GM23248 (cell line): Measurements from ENCODE around the gene SAFB2. TPM values are rescaled to one million over a fixed set of nuclear protein-coding genes. Genes with fewer than 3 reads are reported as not detected.

Experiments
- DNase-seq: peaks from one replicate; pipeline ENCODE4 v3.0.0-alpha.2; 2015
- H2AFZ ChIP-seq: fragments of 200-600 bp; sonication (generic); 2 replicates; pipeline ENCODE4 v1.6.1; 2016; ENCODE audit warnings: antibody characterized with exemption
- H3F3A ChIP-seq: fragments of 200-600 bp; sonication (generic); 2 replicates; pipeline ENCODE4 v1.6.1; 2016; ENCODE audit warnings: mild to moderate bottlenecking, antibody characterized with exemption, mixed run types; ENCODE audit not compliant: insufficient read depth
- H3K27ac ChIP-seq: fragments of 200-600 bp; sonication (generic); 2 replicates; pipeline ENCODE4 v1.5.1; 2016; ENCODE audit warnings: mild to moderate bottlenecking
- H3K27me3 ChIP-seq: fragments of 200-600 bp; sonication (generic); replicated peaks from 2 replicates; pipeline ENCODE4 v1.6.1; 2016; ENCODE audit warnings: mild to moderate bottlenecking; ENCODE audit not compliant: insufficient read depth
- H3K36me3 ChIP-seq: fragments of 200-600 bp; sonication (generic); 2 replicates; pipeline ENCODE4 v1.6.1; 2016; ENCODE audit warnings: low read depth, mild to moderate bottlenecking
- H3K4me1 ChIP-seq: fragments of 200-600 bp; sonication (generic); 2 replicates; pipeline ENCODE4 v1.6.1; 2016; ENCODE audit warnings: mild to moderate bottlenecking; ENCODE audit not compliant: insufficient read depth
- H3K4me2 ChIP-seq: fragments of 200-600 bp; sonication (generic); one replicate; pipeline ENCODE4 v1.6.1; 2016; ENCODE audit warnings: mild to moderate bottlenecking; ENCODE audit not compliant: unreplicated experiment
- H3K4me3 ChIP-seq: fragments of 200-600 bp; sonication (generic); 2 replicates; pipeline ENCODE4 v1.5.1; 2016; ENCODE audit warnings: mild to moderate bottlenecking
- H3K79me2 ChIP-seq: fragments of 200-600 bp; sonication (generic); 2 replicates; pipeline ENCODE4 v1.6.1; 2016; ENCODE audit warnings: mild to moderate bottlenecking; ENCODE audit not compliant: insufficient read depth
- H3K9ac ChIP-seq: fragments of 200-600 bp; sonication (generic); 2 replicates; pipeline ENCODE4 v1.6.1; 2016; ENCODE audit warnings: mild to moderate bottlenecking
- H3K9me2 ChIP-seq: fragments of 200-600 bp; sonication (generic); 2 replicates; pipeline ENCODE4 v1.6.1; 2016; ENCODE audit warnings: mixed run types, mild to moderate bottlenecking, moderate library complexity; ENCODE audit not compliant: insufficient read depth
- H3K9me3 ChIP-seq: fragments of 200-600 bp; sonication (generic); one replicate; pipeline ENCODE4 v1.6.1; 2017; ENCODE audit warnings: low read depth
- H4K20me1 ChIP-seq: fragments of 200-600 bp; sonication (generic); 2 replicates; pipeline ENCODE4 v1.6.0; 2016; ENCODE audit not compliant: insufficient read depth
- EZH2 ChIP-seq: fragments of 200-600 bp; sonication (generic); IDR thresholded peaks from 2 replicates; pipeline ENCODE4 v1.6.1; 2018; ENCODE audit warnings: antibody characterized with exemption, mild to moderate bottlenecking; ENCODE audit not compliant: insufficient read depth, poor library complexity, severe bottlenecking
- EZH2phosphoT487 ChIP-seq: fragments of 200-600 bp; sonication (generic); IDR thresholded peaks from 2 replicates; pipeline ENCODE4 v1.6.1; 2018; ENCODE audit warnings: antibody characterized with exemption, moderate library complexity, mild to moderate bottlenecking, low read depth; ENCODE audit not compliant: insufficient read depth
- WGBS, 2 experiments: methylation state at CpG; one replicate each; pipeline ENCODE4 v1.1.6; 2015 to 2017; ENCODE audit warnings: low lambda C conversion rate in 2 of 2, low coverage in 1 of 2; ENCODE audit errors: missing lambda C conversion rate in 2 of 2; 5-methylcytosine and 5-hydroxymethylcytosine counted together
- in situ Hi-C: fragments of 300-500 bp; cut with MboI; formaldehyde crosslinking; loops from 2 replicates; pipeline ENCODE4 v1.15.0; 2020
- polyA plus RNA-seq: library from polyadenylated mRNA; unstranded; fragments of >200 nt; fragmentation: Nextera tagmentation; extraction: Ambion mirVana; gene quantifications from 2 replicates; pipeline ENCODE4 v1.2.1, GENCODE V29; 2016
- total RNA-seq: library from RNA; depleted of rRNA; stranded (reverse); fragments of >200 nt; shearing (Covaris generic); gene quantifications from 2 replicates; pipeline ENCODE4 v1.2.3, GENCODE V29; 2014

SAFB2 gene
- total and polyA plus RNA-seq, 2 experiments from 2014 or later = 17.6 to 37.2 TPM

- Histone ChIP-seq H3K27ac (no peak overlapping the region), H3K4me2 (no peak overlapping the region), H3K27me3 (peaks cover 22% of the 10 kb centered on the region), H3K9me2 (no peaks in the 10 kb centered on the region), H3K79me2 (no peaks in the 10 kb centered on the region), H3K9me3 (no peaks in the 10 kb centered on the region), H3K4me3 (no peak overlapping the region), H4K20me1 (no peaks in the 10 kb centered on the region), H3F3A (no peaks in the 10 kb centered on the region), H2AFZ (no peak overlapping the region), H3K36me3 (no peaks in the 10 kb centered on the region), H3K9ac (no peak overlapping the region), H3K4me1 (no peaks in the 10 kb centered on the region)
- TF ChIP-seq EZH2 = no peak
- TF ChIP-seq EZH2phosphoT487 = no peak
- WGBS, 2 experiments = 49 to 60% methylated on average over 2 of the region's 2 CpGs
- no peak for DNase-seq
- in situ Hi-C loops = no loop called here
Observed at GRCh38 chr19:5558101-5558621, 64.4 kb downstream of the SAFB2 start.

GRCh38 chr19:5557691-5558090 is 64.9 kb downstream of the SAFB2 start:
- TF ChIP-seq EZH2phosphoT487 = no peak
- TF ChIP-seq EZH2 = no peak
- no peak overlapping the region for H3K4me3 ChIP-seq
- H3K79me2 ChIP-seq = no peaks in the 10 kb centered on the region
- no peaks in the 10 kb centered on the region for H3K9me3 ChIP-seq
- peaks cover 22% of the 10 kb centered on the region for H3K27me3 ChIP-seq
- H3K9ac ChIP-seq = no peak overlapping the region
- H3K9me2 ChIP-seq = no peaks in the 10 kb centered on the region
- H3K27ac ChIP-seq = no peak overlapping the region
- H3K36me3 ChIP-seq = no peaks in the 10 kb centered on the region
- WGBS, 2 experiments = 21 to 23% methylated on average over 13 of the region's 13 CpGs
- no peaks in the 10 kb centered on the region for H3F3A ChIP-seq
- no peak overlapping the region for H3K4me2 ChIP-seq
- no peak for DNase-seq
- in situ Hi-C loops = no loop called here
- no peak overlapping the region for H2AFZ ChIP-seq
- no peaks in the 10 kb centered on the region for H4K20me1 ChIP-seq
- no peaks in the 10 kb centered on the region for H3K4me1 ChIP-seq

- DNase-seq = no peak
- Histone ChIP-seq H4K20me1 (no peaks in the 10 kb centered on the region), H3K9ac (no peak overlapping the region), H3K27ac (no peak overlapping the region), H3K9me2 (no peaks in the 10 kb centered on the region), H3K36me3 (no peaks in the 10 kb centered on the region), H3K9me3 (no peaks in the 10 kb centered on the region), H3K4me2 (no peak overlapping the region), H3K79me2 (no peaks in the 10 kb centered on the region), H3K27me3 (peaks cover 22% of the 10 kb centered on the region), H3K4me1 (no peaks in the 10 kb centered on the region), H2AFZ (no peak overlapping the region), H3K4me3 (no peak overlapping the region), H3F3A (no peaks in the 10 kb centered on the region)
- in situ Hi-C loops = no loop called here
- WGBS, 2 experiments = 67 to 95% methylated on average over 2 to 5 of the region's 5 CpGs
- TF ChIP-seq EZH2 (no peak), EZH2phosphoT487 (no peak)
Observed at GRCh38 chr19:5554828-5555227, 67.7 kb downstream of the SAFB2 start.

DNA sequence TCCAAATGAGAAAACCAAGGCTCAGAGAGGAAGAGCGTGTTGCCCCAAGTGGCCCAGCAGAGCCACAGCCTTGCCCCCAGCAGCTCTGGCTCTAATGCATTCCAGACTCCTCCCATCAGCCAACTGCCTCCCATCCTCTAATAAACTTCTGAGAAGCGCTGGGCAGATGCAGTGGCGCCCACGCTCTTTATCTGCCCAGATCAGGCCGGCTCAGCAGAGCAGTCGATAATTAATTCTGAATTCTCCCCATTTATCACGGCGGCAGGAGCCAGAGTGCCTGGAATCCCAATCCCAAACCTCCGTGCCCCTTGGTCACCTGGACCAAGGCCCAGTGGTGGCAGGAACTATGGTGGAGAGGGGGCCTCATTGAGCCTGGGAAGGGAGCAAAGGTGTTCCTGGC is 68.7 kb downstream of the SAFB2 start:
- Histone ChIP-seq H3K36me3 (no peaks in the 10 kb centered on the region), H3K27ac (no peak overlapping the region), H3K27me3 (peaks cover 22% of the 10 kb centered on the region), H3K4me3 (no peak overlapping the region), H3F3A (no peaks in the 10 kb centered on the region), H3K79me2 (no peaks in the 10 kb centered on the region), H4K20me1 (no peaks in the 10 kb centered on the region), H3K9ac (no peak overlapping the region), H3K9me3 (no peaks in the 10 kb centered on the region), H3K4me1 (no peaks in the 10 kb centered on the region), H2AFZ (no peak overlapping the region), H3K9me2 (no peaks in the 10 kb centered on the region), H3K4me2 (no peak overlapping the region)
- in situ Hi-C loops = no loop called here
- TF ChIP-seq EZH2 (no peak), EZH2phosphoT487 (no peak)
- no peak for DNase-seq
- WGBS, 2 experiments = 21 to 29% methylated on average over 9 of the region's 9 CpGs

DNA sequence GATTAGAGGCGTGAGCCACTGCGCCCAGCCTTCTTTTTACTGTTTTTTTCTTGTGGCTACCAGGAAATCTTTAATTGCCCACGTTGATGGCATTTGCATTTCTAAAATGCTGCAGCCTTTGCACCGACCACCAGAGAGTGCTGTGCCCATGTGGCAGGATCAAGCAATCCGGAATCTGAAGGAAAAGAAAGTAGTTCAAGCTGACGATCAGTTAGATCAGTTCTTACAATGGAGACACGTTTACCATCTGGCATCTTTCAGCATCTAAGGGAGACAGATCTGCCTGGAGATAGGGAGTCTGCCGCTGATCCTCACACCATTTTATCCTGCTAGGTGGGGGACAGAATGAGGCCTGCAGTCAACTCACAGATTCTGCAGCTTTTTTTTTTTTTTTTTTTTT is 74.7 kb downstream of the SAFB2 start:
- DNase-seq = peak; percentile 57
- no peak overlapping the region for H3K9ac ChIP-seq
- no peaks in the 10 kb centered on the region for H4K20me1 ChIP-seq
- no peaks in the 10 kb centered on the region for H3K9me2 ChIP-seq
- no peak overlapping the region for H3K27ac ChIP-seq
- H3K36me3 ChIP-seq = no peaks in the 10 kb centered on the region
- no peaks in the 10 kb centered on the region for H3F3A ChIP-seq
- no peak for TF ChIP-seq EZH2phosphoT487
- TF ChIP-seq EZH2 = no peak
- H3K79me2 ChIP-seq = no peaks in the 10 kb centered on the region
- in situ Hi-C loops = no loop called here
- H3K4me3 ChIP-seq = no peak overlapping the region
- WGBS, 2 experiments = 32 to 41% methylated on average over 8 of the region's 8 CpGs
- H3K9me3 ChIP-seq = no peaks in the 10 kb centered on the region
- H3K27me3 ChIP-seq = no peaks in the 10 kb centered on the region
- no peaks in the 10 kb centered on the region for H3K4me1 ChIP-seq
- H3K4me2 ChIP-seq = no peak overlapping the region
- H2AFZ ChIP-seq = no peak overlapping the region
